ENCODE data around the gene ARHGAP24.
A peak's percentile ranks its signal among the peaks of the same experiment; 100 is the strongest.

Gene ARHGAP24

GRCh38 chr4:86043755-86044592 is 569.0 kb downstream of the ARHGAP24 start:
- DNase-seq = peak; percentile 19 to 71

GRCh38 chr4:86044593-86044985 is 569.6 kb downstream of the ARHGAP24 start:
- no peak for DNase-seq

- DNase-seq = no peak
These were observed 573.5 kb downstream of the ARHGAP24 start for GRCh38 chr4:86048426-86048825.

- no peak for DNase-seq
These were observed 575.5 kb downstream of the ARHGAP24 start for GRCh38 chr4:86050496-86050895.

All from inflammatory macrophage treated with lipopolysaccharide for 1 hour (primary cell).